ENCODE measurements around the gene WNT11. TPM values are rescaled to one million over a fixed set of nuclear protein-coding genes. Genes with fewer than 3 reads are reported as not detected.

The WNT11 gene
- total and polyA plus RNA-seq, 2 of the 13 experiments (the other 11 are each of a cell fraction or from before 2014, with no cell fraction given), result 0.34 to 0.66 TPM

DNA sequence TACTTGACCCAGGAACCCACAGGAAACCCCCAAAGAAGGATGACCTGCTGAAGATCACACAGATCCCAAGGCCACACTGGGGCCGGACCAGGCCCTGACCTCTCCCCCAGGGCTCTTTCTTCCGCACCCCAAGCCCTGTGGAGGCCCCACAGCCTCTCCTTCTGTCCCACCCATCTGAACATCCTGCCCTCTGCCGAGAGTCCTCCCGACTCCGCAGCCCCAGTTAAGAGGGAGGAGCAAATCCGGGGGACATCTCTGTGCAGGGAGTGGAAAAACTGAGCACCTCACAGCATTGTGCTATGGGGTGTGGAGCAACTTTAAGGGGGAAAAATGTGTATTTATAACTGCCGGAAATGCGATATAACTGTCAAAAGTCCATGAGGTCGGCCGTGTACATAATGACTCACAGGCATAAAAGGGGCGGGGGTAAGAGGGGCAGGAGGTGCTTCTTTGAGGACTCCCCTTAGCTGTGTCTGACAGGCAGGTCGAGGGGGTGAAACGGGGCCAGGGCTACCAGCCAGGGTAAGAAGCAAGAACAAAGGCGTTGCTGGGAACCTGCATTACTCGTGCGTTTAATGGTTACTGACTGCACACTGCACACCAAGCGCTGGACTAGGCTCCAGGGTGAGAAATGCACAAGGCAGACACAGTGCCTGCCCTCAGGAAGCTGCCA lies 57.2 kb downstream of the WNT11 start (continued):
- TF ChIP-seq, protein P1, sequence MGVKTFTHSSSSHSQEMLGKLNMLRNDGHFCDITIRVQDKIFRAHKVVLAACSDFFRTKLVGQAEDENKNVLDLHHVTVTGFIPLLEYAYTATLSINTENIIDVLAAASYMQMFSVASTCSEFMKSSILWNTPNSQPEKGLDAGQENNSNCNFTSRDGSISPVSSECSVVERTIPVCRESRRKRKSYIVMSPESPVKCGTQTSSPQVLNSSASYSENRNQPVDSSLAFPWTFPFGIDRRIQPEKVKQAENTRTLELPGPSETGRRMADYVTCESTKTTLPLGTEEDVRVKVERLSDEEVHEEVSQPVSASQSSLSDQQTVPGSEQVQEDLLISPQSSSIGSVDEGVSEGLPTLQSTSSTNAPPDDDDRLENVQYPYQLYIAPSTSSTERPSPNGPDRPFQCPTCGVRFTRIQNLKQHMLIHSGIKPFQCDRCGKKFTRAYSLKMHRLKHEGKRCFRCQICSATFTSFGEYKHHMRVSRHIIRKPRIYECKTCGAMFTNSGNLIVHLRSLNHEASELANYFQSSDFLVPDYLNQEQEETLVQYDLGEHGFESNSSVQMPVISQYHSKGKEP (CRISPR knock-in tag; IDR thresholded peaks at IDR 0.05), result no peak
- TF ChIP-seq, protein P2, sequence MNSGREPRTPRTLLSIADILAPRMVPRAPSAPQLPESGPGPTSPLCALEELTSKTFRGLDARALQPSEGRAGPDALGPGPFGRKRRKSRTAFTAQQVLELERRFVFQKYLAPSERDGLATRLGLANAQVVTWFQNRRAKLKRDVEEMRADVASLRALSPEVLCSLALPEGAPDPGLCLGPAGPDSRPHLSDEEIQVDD (CRISPR knock-in tag; IDR thresholded peaks at IDR 0.05; ENCODE audit: borderline replicate concordance), result no peak
- TF ChIP-seq, protein P3, sequence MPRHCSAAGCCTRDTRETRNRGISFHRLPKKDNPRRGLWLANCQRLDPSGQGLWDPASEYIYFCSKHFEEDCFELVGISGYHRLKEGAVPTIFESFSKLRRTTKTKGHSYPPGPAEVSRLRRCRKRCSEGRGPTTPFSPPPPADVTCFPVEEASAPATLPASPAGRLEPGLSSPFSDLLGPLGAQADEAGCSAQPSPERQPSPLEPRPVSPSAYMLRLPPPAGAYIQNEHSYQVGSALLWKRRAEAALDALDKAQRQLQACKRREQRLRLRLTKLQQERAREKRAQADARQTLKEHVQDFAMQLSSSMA (CRISPR knock-in tag; IDR thresholded peaks at IDR 0.05), result no peak
- TF ChIP-seq, protein P4, sequence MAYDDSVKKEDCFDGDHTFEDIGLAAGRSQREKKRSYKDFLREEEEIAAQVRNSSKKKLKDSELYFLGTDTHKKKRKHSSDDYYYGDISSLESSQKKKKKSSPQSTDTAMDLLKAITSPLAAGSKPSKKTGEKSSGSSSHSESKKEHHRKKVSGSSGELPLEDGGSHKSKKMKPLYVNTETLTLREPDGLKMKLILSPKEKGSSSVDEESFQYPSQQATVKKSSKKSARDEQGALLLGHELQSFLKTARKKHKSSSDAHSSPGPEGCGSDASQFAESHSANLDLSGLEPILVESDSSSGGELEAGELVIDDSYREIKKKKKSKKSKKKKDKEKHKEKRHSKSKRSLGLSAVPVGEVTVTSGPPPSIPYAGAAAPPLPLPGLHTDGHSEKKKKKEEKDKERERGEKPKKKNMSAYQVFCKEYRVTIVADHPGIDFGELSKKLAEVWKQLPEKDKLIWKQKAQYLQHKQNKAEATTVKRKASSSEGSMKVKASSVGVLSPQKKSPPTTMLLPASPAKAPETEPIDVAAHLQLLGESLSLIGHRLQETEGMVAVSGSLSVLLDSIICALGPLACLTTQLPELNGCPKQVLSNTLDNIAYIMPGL (CRISPR knock-in tag; IDR thresholded peaks at IDR 0.05; ENCODE audit: borderline replicate concordance in 1 of 2, low read depth in 1 of 2), result no peak
- TF ChIP-seq HOXA7 (CRISPR knock-in tag; IDR thresholded peaks at IDR 0.05), result no peak
- TF ChIP-seq MIXL1 (CRISPR knock-in tag; IDR thresholded peaks at IDR 0.05), result no peak
- no peak for TF ChIP-seq EHMT2 (IDR thresholded peaks at IDR 0.05; ENCODE audit: borderline replicate concordance, low read depth, low read length)
- TF ChIP-seq ZNF550 (CRISPR knock-in tag; IDR thresholded peaks at IDR 0.05; ENCODE audit: borderline replicate concordance), result no peak
- no peak for TF ChIP-seq ZNF557 (CRISPR knock-in tag; IDR thresholded peaks at IDR 0.05)
- TF ChIP-seq ZFP36L1 (CRISPR knock-in tag; IDR thresholded peaks at IDR 0.05), result no peak
- TF ChIP-seq, protein P5, sequence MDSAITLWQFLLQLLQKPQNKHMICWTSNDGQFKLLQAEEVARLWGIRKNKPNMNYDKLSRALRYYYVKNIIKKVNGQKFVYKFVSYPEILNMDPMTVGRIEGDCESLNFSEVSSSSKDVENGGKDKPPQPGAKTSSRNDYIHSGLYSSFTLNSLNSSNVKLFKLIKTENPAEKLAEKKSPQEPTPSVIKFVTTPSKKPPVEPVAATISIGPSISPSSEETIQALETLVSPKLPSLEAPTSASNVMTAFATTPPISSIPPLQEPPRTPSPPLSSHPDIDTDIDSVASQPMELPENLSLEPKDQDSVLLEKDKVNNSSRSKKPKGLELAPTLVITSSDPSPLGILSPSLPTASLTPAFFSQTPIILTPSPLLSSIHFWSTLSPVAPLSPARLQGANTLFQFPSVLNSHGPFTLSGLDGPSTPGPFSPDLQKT (CRISPR knock-in tag; IDR thresholded peaks at IDR 0.05; ENCODE audit: borderline replicate concordance), result no peak
- TF ChIP-seq ZBTB1 (CRISPR knock-in tag; IDR thresholded peaks at IDR 0.05; ENCODE audit: borderline replicate concordance), result no peak
- TF ChIP-seq TCF7 (IDR thresholded peaks at IDR 0.05; ENCODE audit: low read depth), result peak; percentile 34; the same call in 1 of the 2 replicates
- TF ChIP-seq, protein P6, sequence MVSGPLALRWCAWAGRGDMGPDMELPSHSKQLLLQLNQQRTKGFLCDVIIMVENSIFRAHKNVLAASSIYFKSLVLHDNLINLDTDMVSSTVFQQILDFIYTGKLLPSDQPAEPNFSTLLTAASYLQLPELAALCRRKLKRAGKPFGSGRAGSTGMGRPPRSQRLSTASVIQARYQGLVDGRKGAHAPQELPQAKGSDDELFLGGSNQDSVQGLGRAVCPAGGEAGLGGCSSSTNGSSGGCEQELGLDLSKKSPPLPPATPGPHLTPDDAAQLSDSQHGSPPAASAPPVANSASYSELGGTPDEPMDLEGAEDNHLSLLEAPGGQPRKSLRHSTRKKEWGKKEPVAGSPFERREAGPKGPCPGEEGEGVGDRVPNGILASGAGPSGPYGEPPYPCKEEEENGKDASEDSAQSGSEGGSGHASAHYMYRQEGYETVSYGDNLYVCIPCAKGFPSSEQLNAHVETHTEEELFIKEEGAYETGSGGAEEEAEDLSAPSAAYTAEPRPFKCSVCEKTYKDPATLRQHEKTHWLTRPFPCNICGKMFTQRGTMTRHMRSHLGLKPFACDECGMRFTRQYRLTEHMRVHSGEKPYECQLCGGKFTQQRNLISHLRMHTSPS (CRISPR knock-in tag; IDR thresholded peaks at IDR 0.05; ENCODE audit: low read depth), result no peak
- no peak for TF ChIP-seq ZNF703 (CRISPR knock-in tag; IDR thresholded peaks at IDR 0.05; ENCODE audit: borderline replicate concordance)
- TF ChIP-seq ZNF761 (CRISPR knock-in tag; conservative IDR thresholded peaks at IDR 0.05), result no peak
- peak; percentile 74 for TF ChIP-seq FOXA3 (CRISPR knock-in tag; IDR thresholded peaks at IDR 0.05)
- TF ChIP-seq BHLHE40 (IDR thresholded peaks at IDR 0.05; ENCODE audit: low read length), result no peak
- TF ChIP-seq ZNF20 (CRISPR knock-in tag; IDR thresholded peaks at IDR 0.05), result no peak
- TF ChIP-seq TBX2 (CRISPR knock-in tag; IDR thresholded peaks at IDR 0.05; ENCODE audit: borderline replicate concordance), result peak; percentile 68; the same call in 1 of the 2 replicates
